Measurements from ENCODE around the gene QKI. TPM values are rescaled to one million over a fixed set of nuclear protein-coding genes. Genes with fewer than 3 reads are reported as not detected.

QKI gene
- total RNA-seq, 2 donors from 2014 or later, result 63.0 to 316 TPM

DNA sequence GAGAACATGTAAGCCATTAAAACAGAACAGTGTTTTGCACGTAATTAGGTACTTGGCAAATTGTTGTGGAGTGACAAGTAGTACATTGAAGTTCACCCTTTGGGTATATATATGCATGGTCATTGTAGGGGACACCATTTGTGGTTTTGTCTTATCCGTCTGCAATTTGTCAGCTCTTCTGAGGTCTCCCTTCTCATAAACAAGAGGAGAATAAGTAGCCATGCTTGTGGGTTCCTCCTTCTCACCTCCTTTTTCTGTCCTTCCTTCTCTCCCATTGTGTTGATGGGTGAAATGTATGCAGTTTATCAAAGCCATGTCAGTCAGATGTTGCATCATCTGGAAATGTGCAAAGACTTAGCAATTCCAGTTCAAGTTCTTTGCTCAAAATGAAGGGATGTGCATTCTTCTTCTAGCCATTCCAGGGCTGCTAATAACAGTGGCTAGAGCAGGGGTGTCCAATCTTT, 70.9 kb downstream of the QKI start:
- H3K4me1 ChIP-seq (replicated peaks), result no peaks in the 10 kb centered on the region
- no peaks in the 10 kb centered on the region for H3K9me3 ChIP-seq
- no peaks in the 10 kb centered on the region for H3K27me3 ChIP-seq (replicated peaks; ENCODE audit: insufficient read depth)
- TF ChIP-seq, protein P1, sequence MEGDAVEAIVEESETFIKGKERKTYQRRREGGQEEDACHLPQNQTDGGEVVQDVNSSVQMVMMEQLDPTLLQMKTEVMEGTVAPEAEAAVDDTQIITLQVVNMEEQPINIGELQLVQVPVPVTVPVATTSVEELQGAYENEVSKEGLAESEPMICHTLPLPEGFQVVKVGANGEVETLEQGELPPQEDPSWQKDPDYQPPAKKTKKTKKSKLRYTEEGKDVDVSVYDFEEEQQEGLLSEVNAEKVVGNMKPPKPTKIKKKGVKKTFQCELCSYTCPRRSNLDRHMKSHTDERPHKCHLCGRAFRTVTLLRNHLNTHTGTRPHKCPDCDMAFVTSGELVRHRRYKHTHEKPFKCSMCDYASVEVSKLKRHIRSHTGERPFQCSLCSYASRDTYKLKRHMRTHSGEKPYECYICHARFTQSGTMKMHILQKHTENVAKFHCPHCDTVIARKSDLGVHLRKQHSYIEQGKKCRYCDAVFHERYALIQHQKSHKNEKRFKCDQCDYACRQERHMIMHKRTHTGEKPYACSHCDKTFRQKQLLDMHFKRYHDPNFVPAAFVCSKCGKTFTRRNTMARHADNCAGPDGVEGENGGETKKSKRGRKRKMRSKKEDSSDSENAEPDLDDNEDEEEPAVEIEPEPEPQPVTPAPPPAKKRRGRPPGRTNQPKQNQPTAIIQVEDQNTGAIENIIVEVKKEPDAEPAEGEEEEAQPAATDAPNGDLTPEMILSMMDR (IDR thresholded peaks at IDR 0.05), result no peak
- TF ChIP-seq POLR2AphosphoS5 (IDR thresholded peaks at IDR 0.05) (no peak), POLR2A (IDR thresholded peaks at IDR 0.05) (no peak)
- intact Hi-C loops (cut with DNase I), result no loop called here
- no peak for DNase-seq (ENCODE audit: low spot score)
- no peak overlapping the region for H3K4me3 ChIP-seq
- 90% methylated on average over 2 of the region's 2 CpGs for WGBS
- no peaks in the 10 kb centered on the region for H3K36me3 ChIP-seq
- H3K27ac ChIP-seq, result no peak overlapping the region

DNA sequence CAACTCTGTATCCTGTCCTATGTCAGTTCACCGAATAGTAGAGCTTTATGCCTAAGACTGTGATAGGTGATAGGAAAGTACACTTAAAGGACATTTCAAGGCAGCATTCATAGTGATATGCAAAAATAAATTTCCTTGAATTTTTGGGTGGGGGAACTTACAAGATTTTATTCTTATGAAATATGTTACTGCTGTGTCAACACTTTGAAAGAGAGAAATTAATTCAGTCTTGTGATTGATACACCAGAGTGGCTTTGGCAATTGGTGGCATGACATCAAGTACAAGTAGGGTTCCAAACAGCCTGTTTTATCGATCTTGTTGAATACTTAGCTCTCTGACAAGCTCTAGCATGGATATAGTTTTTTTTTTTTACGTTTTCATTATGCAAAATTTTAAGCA, 72.3 kb downstream of the QKI start:
- Histone ChIP-seq H3K36me3 (no peaks in the 10 kb centered on the region), H3K4me3 (no peak overlapping the region), H3K9me3 (no peaks in the 10 kb centered on the region), H3K27ac (no peak overlapping the region), H3K27me3 (replicated peaks; ENCODE audit: insufficient read depth) (no peaks in the 10 kb centered on the region), H3K4me1 (replicated peaks) (no peaks in the 10 kb centered on the region)
- TF ChIP-seq POLR2A (IDR thresholded peaks at IDR 0.05) (no peak), POLR2AphosphoS5 (IDR thresholded peaks at IDR 0.05) (no peak)
- TF ChIP-seq, protein P1 (IDR thresholded peaks at IDR 0.05), result no peak
- 57% methylated on average over 3 of the region's 3 CpGs for WGBS
- no peak for DNase-seq (ENCODE audit: low spot score)
- intact Hi-C loops (cut with DNase I), result no loop called here

DNA sequence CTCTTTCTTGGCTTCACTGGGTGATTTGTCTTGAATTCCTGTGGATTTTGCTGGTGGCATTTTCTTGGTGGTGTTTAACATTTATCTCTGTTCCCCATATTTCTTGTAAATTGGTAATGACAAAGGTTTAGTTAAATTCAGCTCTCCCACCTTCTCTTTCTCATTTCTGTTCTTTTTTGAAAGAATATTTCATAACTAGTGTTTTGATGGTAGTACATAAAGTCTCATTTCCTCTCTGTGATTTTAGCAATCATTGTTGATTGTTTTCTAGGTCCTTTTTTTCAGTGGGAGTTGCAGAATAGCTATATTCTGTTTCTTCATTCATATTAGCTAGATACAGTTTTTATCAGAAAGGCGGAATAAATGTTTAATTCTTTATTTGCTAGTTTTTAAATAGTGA, 73.1 kb downstream of the QKI start:
- no peaks in the 10 kb centered on the region for H3K27me3 ChIP-seq (replicated peaks; ENCODE audit: insufficient read depth)
- no peaks in the 10 kb centered on the region for H3K4me1 ChIP-seq (replicated peaks)

DNA sequence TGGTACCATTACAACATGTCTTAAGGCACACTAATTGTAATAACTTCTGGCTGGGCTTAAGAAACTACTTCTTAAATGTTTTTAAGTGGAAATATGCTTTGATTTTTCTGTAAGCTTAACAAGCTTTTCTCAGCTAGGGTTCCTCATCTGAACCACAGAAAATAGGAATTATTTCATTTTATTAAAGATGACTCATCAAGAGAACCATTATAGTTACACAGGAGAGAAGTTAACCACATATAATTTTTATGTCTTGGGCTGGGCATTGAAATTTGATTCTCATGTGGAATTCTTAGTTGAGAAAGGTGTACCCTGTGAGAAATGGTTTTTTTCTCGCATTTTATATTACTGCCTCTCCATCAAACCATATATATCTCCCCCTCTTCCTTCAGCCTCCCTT, 75.1 kb downstream of the QKI start:
- H3K9me3 ChIP-seq, result no peaks in the 10 kb centered on the region
- H3K4me1 ChIP-seq (replicated peaks), result no peaks in the 10 kb centered on the region
- DNase-seq (ENCODE audit: low spot score), result no peak
- TF ChIP-seq POLR2A (IDR thresholded peaks at IDR 0.05) (no peak), POLR2AphosphoS5 (IDR thresholded peaks at IDR 0.05) (no peak)
- TF ChIP-seq, protein P1 (IDR thresholded peaks at IDR 0.05), result no peak
- no peaks in the 10 kb centered on the region for H3K36me3 ChIP-seq
- peak overlapping the region; percentile 80 to 87 for H3K27ac ChIP-seq
- H3K4me3 ChIP-seq, result no peak overlapping the region
- H3K27me3 ChIP-seq (replicated peaks; ENCODE audit: insufficient read depth), result no peaks in the 10 kb centered on the region
- WGBS, result 100% methylated on average over 1 of the region's 1 CpG
- intact Hi-C loops (cut with DNase I), result no loop called here

More for the DNA sequence above, 73.1 kb downstream of the QKI start:
- TF ChIP-seq, protein P1 (IDR thresholded peaks at IDR 0.05), result no peak
- TF ChIP-seq POLR2A (IDR thresholded peaks at IDR 0.05) (no peak), POLR2AphosphoS5 (IDR thresholded peaks at IDR 0.05) (no peak)
- H3K36me3 ChIP-seq, result no peaks in the 10 kb centered on the region
- intact Hi-C loops (cut with DNase I), result no loop called here
- no peaks in the 10 kb centered on the region for H3K9me3 ChIP-seq
- no peak overlapping the region for H3K4me3 ChIP-seq
- DNase-seq (ENCODE audit: low spot score), result no peak
- H3K27ac ChIP-seq, result no peak overlapping the region
- WGBS, result 97% methylated on average over 1 of the region's 1 CpG

DNA sequence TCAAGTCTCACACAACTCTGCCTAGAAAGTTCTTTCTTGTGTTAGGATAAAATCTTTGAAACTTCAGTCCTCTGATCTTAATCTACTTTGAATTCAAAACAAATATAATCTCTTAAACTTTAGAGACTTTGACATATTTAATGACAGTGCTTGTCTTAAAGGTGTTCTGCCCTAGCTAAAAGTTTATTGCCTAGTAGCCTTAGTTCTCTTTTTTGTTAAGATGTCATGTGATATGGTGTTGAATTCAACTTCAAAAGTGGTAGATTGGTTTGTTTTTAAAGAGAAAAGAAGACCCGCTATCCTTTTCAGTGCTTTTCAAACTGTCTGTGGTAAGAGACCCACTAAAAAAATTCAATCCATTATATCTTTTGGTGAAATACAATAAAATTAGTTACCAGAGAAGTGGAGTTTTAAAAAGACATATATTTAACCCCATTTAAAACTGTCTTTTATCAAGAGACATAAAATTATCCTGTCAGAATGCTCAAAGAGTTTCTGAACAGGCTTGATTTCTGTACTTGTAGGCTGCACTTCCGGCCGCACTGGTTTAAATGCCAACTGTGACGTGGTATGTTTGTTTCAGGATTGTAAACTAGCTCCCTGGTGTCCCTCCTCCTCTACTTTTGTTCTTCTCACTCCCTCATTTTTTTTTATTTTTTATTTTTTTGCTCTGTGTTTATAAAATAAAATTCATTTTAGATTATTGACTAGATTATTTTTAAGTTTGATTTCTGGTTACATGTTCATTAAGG, 76.5 kb downstream of the QKI start:
- TF ChIP-seq POLR2A (IDR thresholded peaks at IDR 0.05), result no peak
- TF ChIP-seq POLR2AphosphoS5 (IDR thresholded peaks at IDR 0.05), result peak; percentile 86
- Histone ChIP-seq H3K9me3 (no peaks in the 10 kb centered on the region), H3K36me3 (no peaks in the 10 kb centered on the region), H3K27ac (peak overlapping the region; percentile 80 to 87), H3K4me1 (replicated peaks) (no peaks in the 10 kb centered on the region), H3K27me3 (replicated peaks; ENCODE audit: insufficient read depth) (no peaks in the 10 kb centered on the region), H3K4me3 (no peak overlapping the region)
- intact Hi-C loops (cut with DNase I), result no loop called here
- peak; percentile 93 for DNase-seq (ENCODE audit: low spot score)
- 15% methylated on average over 4 of the region's 4 CpGs for WGBS

Data from prostate gland (tissue), 2 donors.